ENCODE measurements around the gene SUCLG2.

Gene SUCLG2

DNA sequence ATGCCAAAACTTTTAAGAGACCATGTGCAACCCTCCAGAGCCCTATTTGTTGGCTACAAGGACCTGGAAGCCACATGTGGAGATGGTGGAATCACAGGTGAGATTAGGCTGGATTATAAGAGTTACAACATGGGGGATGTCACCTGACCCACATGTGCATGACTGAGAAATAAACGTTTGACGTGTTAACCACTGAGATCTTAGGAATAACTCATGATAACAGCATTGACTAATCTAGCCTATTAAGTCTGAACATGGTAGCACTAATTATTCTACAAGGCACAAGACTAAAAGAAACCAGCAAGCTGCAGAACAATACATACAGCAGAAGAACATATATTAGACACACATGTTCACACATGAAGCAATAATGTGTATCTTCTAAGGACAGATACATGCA is 38.4 kb downstream of the SUCLG2 start:
- Mint-ChIP-seq H3K4me1 (peaks cover 13% of the 10 kb centered on the region), H3K27ac (no peak overlapping the region), H3K27me3 (no peaks in the 10 kb centered on the region), H3K4me3 (no peak overlapping the region), H3K36me3 (peaks cover 34% of the 10 kb centered on the region), H3K9me3 (no peaks in the 10 kb centered on the region)
- ATAC-seq (ENCODE audit: low read depth) (no peak), DNase-seq (ENCODE audit: low spot score in 2 of 2) (no peak)

DNA sequence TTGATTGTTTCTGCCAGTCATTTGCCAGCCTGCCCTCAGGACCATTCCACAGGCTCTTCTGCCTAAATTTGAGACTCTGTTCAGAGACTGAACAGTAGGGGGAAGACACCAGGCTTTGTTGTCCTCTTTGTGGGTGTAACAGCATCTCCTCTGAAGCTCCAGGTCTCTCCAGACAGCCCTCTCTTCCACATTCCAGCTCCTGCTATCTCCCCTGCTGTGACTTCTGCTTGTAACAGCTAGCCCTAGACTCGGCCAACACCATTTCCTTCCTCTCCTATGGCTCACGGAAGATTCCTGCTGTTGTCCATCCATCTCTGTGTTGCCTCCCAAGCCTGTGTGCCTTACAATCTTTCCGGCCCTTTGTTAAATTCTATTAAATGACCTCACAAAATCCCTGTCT is 40.2 kb downstream of the SUCLG2 start:
- Mint-ChIP-seq H3K4me3 (no peak overlapping the region), H3K27ac (no peak overlapping the region), H3K9me3 (no peaks in the 10 kb centered on the region), H3K27me3 (no peaks in the 10 kb centered on the region), H3K4me1 (peaks cover 7% of the 10 kb centered on the region), H3K36me3 (peaks cover 40% of the 10 kb centered on the region)
- ATAC-seq (ENCODE audit: low read depth) (no peak), DNase-seq (ENCODE audit: low spot score in 2 of 2) (no peak)

DNA sequence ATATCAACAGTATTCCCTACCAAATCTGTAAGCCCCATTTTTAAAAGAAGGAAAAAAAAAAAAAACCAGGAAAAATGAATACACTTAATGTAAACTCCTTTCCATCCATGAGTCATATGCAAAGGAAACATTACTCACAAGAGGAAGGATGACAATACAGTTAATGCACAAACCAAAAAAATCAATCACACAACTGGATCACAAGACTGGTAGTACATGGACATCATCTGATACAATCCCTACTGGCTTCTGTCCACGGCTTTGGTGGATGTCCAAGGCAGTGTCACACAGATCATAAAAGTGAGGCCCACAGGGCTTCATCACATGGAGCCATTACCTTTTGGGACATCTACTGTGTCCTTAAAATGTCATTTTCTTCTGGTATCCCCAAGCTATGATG is 44.0 kb downstream of the SUCLG2 start:
- Mint-ChIP-seq H3K4me3 (no peak overlapping the region), H3K36me3 (peaks cover 47% of the 10 kb centered on the region), H3K27ac (no peak overlapping the region), H3K27me3 (no peaks in the 10 kb centered on the region), H3K9me3 (no peaks in the 10 kb centered on the region), H3K4me1 (peaks cover 8% of the 10 kb centered on the region)
- DNase-seq (ENCODE audit: low spot score in 2 of 2) (no peak), ATAC-seq (ENCODE audit: low read depth) (no peak)

DNA sequence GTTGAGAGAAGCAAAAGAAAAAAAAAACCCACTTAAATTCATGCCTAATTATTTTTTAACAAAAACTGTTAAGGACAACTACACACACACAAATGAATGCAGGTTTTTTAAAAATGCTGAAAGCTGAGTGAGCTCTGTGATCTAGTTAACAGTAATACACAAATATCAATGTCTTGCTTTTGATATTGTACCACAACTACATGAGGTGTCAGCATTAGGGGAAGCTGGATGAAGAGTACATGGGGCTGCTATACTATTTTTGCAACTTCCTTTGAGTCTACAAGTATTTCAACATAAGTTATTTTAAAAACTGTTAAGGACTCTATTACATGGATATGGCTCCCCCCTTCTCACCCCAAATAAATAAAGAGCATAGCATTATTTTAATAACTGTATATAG is 44.7 kb downstream of the SUCLG2 start:
- Mint-ChIP-seq H3K36me3 (peaks cover 48% of the 10 kb centered on the region), H3K9me3 (no peaks in the 10 kb centered on the region), H3K27ac (no peak overlapping the region), H3K27me3 (no peaks in the 10 kb centered on the region), H3K4me3 (no peak overlapping the region), H3K4me1 (peaks cover 3% of the 10 kb centered on the region)
- DNase-seq (ENCODE audit: low spot score in 2 of 2) (no peak), ATAC-seq (ENCODE audit: low read depth) (no peak)

DNA sequence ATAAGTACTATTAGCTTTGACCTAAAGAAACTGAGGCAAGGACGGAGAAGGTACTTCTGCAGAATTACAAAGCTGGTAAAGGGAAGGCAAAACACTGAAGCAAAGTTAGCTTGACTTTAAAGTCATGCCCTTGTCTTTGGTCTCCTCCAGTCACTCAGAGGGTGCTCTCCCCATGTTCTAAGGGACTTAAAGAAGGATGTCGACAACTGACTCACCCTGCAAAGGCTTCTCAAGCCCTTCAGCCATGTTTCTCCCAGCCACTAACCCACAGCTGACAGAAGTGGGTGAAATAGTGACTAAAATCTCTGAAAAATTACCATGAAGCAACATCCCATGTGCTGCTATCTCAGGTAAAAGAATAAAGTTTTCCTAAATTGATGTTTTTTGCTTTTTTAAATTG is 46.4 kb downstream of the SUCLG2 start:
- H3K9me3 Mint-ChIP-seq, result no peaks in the 10 kb centered on the region
- no peak overlapping the region for H3K4me3 Mint-ChIP-seq
- ATAC-seq (ENCODE audit: low read depth) (no peak), DNase-seq (ENCODE audit: low spot score in 2 of 2) (no peak)
- H3K36me3 Mint-ChIP-seq, result peaks cover 47% of the 10 kb centered on the region
- H3K4me1 Mint-ChIP-seq, result peaks cover 6% of the 10 kb centered on the region
- H3K27ac Mint-ChIP-seq, result no peak overlapping the region
- no peaks in the 10 kb centered on the region for H3K27me3 Mint-ChIP-seq

DNA sequence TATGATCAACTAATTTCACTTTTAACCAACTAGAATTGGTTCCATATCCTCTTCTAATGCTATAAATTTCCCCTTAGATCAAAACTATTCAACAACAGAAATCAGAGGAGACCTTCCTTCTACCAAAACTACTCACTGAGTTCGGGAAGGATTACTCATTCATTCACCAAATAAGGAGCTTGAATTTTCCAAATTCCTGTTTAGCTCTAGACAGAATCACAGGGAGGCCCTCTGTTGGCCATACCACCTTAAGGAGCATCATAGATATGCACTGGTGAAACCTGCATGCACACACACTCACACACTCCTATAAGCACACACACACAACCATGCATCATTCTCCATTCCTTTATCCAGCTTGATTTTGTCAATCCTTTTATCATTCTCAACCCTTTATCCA is 49.0 kb downstream of the SUCLG2 start:
- Mint-ChIP-seq H3K36me3 (peaks cover 51% of the 10 kb centered on the region), H3K4me3 (no peak overlapping the region), H3K27ac (peak overlapping the region; percentile 39), H3K27me3 (no peaks in the 10 kb centered on the region), H3K9me3 (no peaks in the 10 kb centered on the region), H3K4me1 (peaks cover 20% of the 10 kb centered on the region)
- no peak for ATAC-seq (ENCODE audit: low read depth)
- DNase-seq (ENCODE audit: low spot score in 2 of 2), result no peak

DNA sequence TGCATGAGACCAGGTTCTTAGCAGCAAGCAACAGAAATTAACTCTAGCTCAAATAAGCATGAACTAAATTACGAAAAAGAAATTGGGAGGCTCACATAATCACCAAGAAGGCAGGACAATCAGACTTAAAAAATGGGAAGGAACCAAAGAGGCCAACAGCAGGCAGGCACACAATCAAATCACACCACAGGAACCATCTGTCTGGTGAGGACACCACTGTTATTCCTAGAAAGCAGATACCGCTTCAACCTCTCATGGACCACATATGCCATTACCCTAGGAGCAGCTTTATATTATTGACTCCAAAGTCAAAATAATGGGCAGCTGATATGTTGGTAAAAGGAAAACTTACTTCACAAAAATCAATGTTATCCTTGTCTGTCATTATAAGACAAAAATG is 51.6 kb downstream of the SUCLG2 start:
- Mint-ChIP-seq H3K36me3 (peaks cover 54% of the 10 kb centered on the region), H3K4me3 (no peak overlapping the region), H3K27ac (no peak overlapping the region)

DNA sequence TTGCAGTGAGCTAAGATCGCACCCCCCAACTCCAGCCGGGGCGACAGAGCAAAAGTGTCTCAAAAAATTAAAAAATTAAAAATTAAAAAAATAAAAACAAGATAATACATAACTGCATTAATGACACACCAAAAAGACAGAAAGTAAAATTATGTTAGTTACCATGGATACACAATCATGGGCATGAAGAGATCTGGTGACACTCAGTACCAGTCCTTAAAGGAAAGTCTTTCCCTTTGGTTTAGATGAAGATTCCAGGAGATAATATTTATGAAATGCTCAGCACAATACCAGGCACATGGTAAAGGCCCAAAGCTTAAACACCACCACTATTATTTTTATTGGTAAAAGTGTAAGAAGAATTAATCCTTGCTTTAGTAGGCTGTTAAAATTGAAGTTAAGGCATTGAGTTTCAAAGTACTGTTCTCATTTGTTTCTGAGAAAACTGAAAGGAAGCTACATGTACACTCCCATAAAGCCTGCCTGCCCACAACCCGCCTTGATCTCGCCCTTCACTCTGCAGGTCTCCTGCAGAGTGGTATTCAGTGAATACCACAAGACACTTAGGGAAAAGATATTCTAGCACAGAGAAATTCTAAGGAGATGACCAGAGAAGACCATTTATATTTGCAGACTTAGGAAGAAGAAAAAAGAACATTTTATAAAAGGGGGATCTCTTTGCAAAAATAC is 52.3 kb downstream of the SUCLG2 start:
- peak overlapping the region; percentile 39 for H3K27ac Mint-ChIP-seq
- no peaks in the 10 kb centered on the region for H3K27me3 Mint-ChIP-seq
- H3K9me3 Mint-ChIP-seq, result no peaks in the 10 kb centered on the region
- ATAC-seq (ENCODE audit: low read depth) (no peak), DNase-seq (ENCODE audit: low spot score in 2 of 2) (no peak)
- H3K4me3 Mint-ChIP-seq, result no peak overlapping the region
- peaks cover 29% of the 10 kb centered on the region for H3K4me1 Mint-ChIP-seq
- H3K36me3 Mint-ChIP-seq, result peaks cover 50% of the 10 kb centered on the region

More for the DNA sequence above, 51.6 kb downstream of the SUCLG2 start:
- peaks cover 25% of the 10 kb centered on the region for H3K4me1 Mint-ChIP-seq
- H3K9me3 Mint-ChIP-seq, result no peaks in the 10 kb centered on the region
- H3K27me3 Mint-ChIP-seq, result no peaks in the 10 kb centered on the region
- no peak for DNase-seq (ENCODE audit: low spot score in 2 of 2)
- ATAC-seq (ENCODE audit: low read depth), result no peak

DNA sequence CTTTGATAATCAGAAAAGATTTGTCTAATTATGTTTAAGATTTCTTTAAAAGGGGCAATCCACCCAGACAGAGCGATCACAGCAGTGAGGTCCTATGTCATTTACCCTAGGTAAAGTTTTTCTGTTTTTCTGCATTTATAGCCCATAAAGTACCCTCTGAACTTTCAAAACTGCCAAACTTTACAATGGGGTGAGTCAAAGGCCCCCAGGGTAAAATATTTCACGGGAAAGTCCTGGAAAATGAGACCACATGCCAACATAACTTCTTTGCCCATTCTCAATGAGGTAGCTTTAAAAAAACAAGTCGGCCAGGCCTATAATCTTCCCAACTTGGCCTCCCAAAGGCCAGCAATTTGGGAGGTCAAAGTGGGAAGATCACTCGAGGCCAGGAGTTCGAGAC is 53.0 kb downstream of the SUCLG2 start:
- ATAC-seq (ENCODE audit: low read depth) (no peak), DNase-seq (ENCODE audit: low spot score in 2 of 2) (no peak)
- H3K4me1 Mint-ChIP-seq, result peaks cover 30% of the 10 kb centered on the region
- H3K36me3 Mint-ChIP-seq, result peaks cover 49% of the 10 kb centered on the region
- no peak overlapping the region for H3K27ac Mint-ChIP-seq
- no peaks in the 10 kb centered on the region for H3K9me3 Mint-ChIP-seq
- H3K4me3 Mint-ChIP-seq, result no peak overlapping the region
- H3K27me3 Mint-ChIP-seq, result no peaks in the 10 kb centered on the region

DNA sequence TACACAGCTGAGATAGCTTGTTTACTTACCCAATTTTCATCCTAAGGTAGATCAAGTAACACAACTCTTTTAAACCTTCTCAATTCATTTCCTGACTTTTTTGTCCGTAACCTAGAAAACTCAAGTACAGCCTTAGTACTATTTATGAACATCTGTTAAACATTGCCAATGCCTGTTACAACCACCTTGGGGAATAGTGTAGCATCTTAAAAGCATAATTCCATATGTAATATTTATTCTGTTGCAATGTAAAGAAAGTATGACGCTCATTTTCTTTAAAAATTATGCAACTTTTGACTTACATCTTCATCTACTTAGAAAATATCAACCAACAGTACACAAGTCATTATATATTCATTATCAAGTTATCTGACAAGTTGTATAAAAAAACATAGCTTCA is 54.6 kb downstream of the SUCLG2 start:
- peaks cover 27% of the 10 kb centered on the region for H3K4me1 Mint-ChIP-seq
- no peak overlapping the region for H3K4me3 Mint-ChIP-seq
- no peak overlapping the region for H3K27ac Mint-ChIP-seq
- H3K36me3 Mint-ChIP-seq, result peaks cover 43% of the 10 kb centered on the region
- ATAC-seq (ENCODE audit: low read depth), result no peak
- no peaks in the 10 kb centered on the region for H3K27me3 Mint-ChIP-seq
- no peaks in the 10 kb centered on the region for H3K9me3 Mint-ChIP-seq
- DNase-seq (ENCODE audit: low spot score in 2 of 2), result no peak

DNA sequence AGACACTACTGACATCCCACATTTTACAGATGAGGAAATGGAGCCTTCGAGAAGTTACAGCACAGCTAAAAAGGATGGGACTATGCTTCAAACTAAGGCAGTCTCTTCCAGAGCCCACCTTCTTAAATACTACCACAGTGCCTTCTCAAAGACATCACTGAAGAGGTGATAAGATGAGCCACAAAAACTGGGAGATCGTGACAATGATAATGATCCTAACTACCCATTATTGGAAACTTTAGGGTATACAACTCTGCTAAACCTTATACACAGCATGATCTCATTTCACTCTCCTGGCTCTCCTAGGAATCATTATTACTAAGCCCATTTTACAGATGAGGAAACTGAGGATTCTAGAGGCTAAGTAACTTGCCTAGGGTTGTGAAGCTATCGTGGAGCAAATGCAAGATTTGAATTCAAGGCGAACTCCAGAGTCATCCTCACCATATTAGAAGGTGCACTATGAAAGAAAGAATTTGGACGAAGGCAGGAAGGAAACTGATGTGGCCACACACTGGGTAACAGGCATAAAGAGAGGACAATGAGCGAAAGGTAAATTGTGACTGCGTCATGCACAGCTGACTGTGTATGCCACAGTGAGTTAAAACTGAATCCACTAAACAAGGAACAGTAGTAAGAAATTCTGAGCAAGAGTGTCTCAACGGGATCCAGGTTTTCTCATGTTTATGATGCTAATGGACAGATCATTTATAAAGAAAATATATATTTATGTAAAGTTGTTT is 55.4 kb downstream of the SUCLG2 start:
- Mint-ChIP-seq H3K36me3 (peaks cover 41% of the 10 kb centered on the region), H3K4me3 (no peak overlapping the region), H3K27me3 (no peaks in the 10 kb centered on the region), H3K27ac (no peak overlapping the region), H3K4me1 (peaks cover 24% of the 10 kb centered on the region), H3K9me3 (no peaks in the 10 kb centered on the region)
- DNase-seq (ENCODE audit: low spot score in 2 of 2), result no peak
- no peak for ATAC-seq (ENCODE audit: low read depth)

DNA sequence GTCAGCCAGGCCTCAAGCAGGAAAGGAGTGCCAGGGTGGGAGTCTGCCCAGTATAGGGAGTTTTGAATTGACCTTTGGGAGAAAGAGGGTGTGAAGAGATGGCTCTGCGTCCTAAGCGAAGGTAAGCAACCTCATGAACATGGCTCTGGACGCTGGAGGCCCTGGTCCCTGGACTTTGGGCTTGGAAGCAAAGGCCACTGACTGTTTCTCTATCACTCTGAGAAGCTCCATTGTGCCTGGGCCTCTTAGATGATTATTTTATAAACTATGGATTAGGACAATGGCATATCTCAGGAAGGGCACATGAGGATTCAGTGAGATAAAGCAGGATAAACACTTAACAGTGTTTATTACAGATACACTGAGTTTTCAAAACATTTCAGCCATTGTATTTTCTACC is 59.0 kb downstream of the SUCLG2 start:
- DNase-seq (ENCODE audit: low spot score in 2 of 2), result no peak
- H3K27me3 Mint-ChIP-seq, result no peaks in the 10 kb centered on the region
- peaks cover 10% of the 10 kb centered on the region for H3K9me3 Mint-ChIP-seq
- H3K36me3 Mint-ChIP-seq, result peaks cover 55% of the 10 kb centered on the region
- H3K4me3 Mint-ChIP-seq, result no peak overlapping the region
- ATAC-seq (ENCODE audit: low read depth), result no peak
- H3K27ac Mint-ChIP-seq, result no peak overlapping the region
- H3K4me1 Mint-ChIP-seq, result peaks cover 20% of the 10 kb centered on the region

DNA sequence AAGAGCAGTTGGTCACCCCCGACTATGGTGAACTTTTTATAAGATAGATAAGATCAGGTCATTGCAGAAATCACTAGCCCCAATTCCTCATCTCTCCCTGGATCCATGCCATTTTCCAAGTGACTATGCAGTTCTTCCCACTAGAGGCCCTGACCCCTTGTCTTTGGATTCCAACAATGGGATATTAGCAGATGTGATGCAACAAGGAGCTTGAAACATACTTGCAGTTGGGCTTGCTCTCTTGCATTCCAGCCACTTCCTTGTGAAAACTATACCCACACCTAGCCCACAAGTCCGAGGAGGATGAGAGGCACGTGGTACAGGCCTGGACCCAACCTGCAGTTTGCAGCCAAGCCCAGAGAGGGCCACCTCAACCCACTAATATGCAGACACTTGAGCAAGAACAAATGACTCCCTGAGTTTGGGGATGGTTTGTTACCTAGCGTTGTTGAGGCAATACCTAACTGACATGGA is 60.6 kb downstream of the SUCLG2 start:
- H3K27me3 Mint-ChIP-seq, result no peaks in the 10 kb centered on the region
- no peak for ATAC-seq (ENCODE audit: low read depth)
- DNase-seq (ENCODE audit: low spot score in 2 of 2), result no peak
- no peak overlapping the region for H3K4me3 Mint-ChIP-seq
- H3K36me3 Mint-ChIP-seq, result peaks cover 48% of the 10 kb centered on the region
- H3K27ac Mint-ChIP-seq, result no peak overlapping the region
- H3K4me1 Mint-ChIP-seq, result peaks cover 24% of the 10 kb centered on the region
- H3K9me3 Mint-ChIP-seq, result peaks cover 10% of the 10 kb centered on the region

DNA sequence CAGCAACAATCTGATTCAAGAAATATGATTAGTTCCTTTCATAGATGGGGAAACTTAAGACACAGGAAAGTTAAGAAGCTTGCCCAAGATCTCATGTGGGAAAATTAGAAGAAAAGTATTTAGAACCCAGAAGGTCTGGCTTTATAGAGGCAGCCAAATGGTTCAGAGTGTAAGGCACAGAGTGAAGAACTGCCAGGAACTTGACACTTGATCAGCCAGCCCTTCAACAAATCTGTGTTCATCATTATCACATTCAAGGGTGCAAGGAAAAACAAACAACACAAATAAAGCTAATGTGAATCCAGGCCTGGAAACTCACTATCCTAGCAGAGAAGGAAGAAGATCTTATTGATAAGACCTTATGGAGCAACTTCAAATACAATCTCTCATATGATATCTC is 62.4 kb downstream of the SUCLG2 start:
- Mint-ChIP-seq H3K9me3 (peaks cover 10% of the 10 kb centered on the region), H3K4me3 (no peak overlapping the region), H3K27me3 (no peaks in the 10 kb centered on the region), H3K36me3 (peaks cover 45% of the 10 kb centered on the region), H3K27ac (no peak overlapping the region), H3K4me1 (peaks cover 19% of the 10 kb centered on the region)
- ATAC-seq (ENCODE audit: low read depth) (no peak), DNase-seq (ENCODE audit: low spot score in 2 of 2) (no peak)

DNA sequence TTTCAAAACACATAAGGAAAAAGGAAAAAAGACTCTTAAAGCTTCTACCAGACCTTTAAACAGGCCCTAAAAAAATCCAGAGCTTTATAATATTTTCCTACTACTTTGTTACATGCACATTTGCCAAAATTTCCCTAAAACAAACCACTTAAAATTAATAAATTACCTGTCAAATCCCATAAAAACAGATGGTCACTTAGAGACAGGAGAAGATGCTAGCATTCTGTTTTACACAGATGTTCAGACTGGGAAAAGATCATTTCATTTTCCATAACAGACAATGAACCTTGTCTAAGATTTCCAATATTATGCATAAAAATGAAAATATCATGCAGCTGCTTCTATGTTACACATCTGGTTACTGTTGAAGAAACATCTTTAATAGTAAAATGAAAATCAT is 66.6 kb downstream of the SUCLG2 start:
- H3K4me3 Mint-ChIP-seq, result no peak overlapping the region
- H3K27me3 Mint-ChIP-seq, result no peaks in the 10 kb centered on the region
- H3K9me3 Mint-ChIP-seq, result peaks cover 9% of the 10 kb centered on the region
- ATAC-seq (ENCODE audit: low read depth) (no peak), DNase-seq (ENCODE audit: low spot score in 2 of 2) (no peak)
- H3K4me1 Mint-ChIP-seq, result peaks cover 38% of the 10 kb centered on the region
- no peak overlapping the region for H3K27ac Mint-ChIP-seq
- H3K36me3 Mint-ChIP-seq, result peaks cover 57% of the 10 kb centered on the region
